GM11168 (cell line): Measurements from ENCODE around the gene MRGPRX1.
"Not testable (repeated sequence)": the region's sequence is repeated elsewhere in the genome, so short reads cannot be mapped to it uniquely, and the experiment has no call there.

ENCODE experiments used
- in situ Hi-C: fragments of 300-500 bp; cut with MboI; formaldehyde crosslinking; loops from one replicate; pipeline ENCODE4 v1.12.0; 2022; ENCODE audit warnings: low sequenced_read_pairs; ENCODE audit not compliant: unreplicated experiment

MRGPRX1 gene

DNA sequence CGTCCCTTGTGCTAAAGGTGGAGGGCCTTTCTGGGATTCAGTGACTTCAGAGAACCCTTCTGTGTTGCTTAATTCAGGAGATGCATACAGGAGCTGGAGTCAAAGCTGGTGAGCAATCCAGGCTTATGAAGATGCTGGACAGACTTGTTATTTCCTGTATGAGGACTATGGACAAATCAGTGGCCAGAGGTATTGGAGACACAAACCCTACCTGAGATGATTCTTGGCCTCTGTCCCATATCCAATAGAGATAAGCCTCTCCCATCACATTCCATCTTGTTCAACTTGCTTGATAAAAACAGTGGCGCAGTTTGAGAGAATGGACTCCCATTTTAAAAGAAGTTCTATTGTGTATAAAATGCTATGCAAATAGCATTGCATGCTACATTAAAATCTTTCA lies at the start of gene MRGPRX1:
Gene MRGPRX1, minus strand, starts transcription at position 101 of the 400 bp plus-strand sequence. CDS start 4,630 bp downstream, outside the sequence.
- in situ Hi-C loops, result no loop called here

DNA sequence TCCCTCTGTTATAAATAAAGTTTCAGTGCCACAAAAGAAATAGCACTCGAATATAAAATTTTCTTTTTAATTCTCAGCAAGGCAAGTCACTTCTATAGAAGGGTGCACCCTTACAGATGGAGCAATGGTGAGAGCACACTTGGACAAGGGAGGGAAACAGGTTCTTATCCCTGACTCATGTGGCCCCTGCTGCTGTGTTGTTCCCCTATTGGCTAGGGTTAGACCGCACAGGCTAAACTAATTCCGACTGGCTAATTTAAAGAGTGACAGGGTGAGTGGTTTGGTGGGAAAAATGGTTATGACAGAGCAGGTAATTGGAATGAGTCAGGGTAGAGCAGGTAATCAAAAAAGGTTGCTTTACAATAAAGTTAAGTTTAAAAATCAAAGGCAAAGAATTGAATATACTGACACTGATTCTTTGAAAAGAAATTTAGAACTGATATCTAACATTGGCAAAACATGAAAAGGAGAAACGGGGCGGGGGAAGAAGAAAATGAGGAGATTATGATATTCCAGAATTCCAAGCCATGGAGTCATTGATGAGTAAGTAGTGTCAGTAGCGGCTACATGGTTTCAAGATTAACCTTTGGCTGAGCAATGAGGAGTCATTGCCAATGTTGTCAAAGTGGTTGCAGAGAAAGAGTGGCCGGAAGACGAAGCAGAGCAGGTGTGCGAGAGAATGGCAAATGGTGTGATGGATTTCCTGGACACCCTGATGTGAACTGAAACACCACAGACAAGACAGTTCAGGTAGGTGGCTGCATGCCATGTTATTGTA lies 48.4 kb upstream of the MRGPRX1 start:
- in situ Hi-C loops, result no loop called here

DNA sequence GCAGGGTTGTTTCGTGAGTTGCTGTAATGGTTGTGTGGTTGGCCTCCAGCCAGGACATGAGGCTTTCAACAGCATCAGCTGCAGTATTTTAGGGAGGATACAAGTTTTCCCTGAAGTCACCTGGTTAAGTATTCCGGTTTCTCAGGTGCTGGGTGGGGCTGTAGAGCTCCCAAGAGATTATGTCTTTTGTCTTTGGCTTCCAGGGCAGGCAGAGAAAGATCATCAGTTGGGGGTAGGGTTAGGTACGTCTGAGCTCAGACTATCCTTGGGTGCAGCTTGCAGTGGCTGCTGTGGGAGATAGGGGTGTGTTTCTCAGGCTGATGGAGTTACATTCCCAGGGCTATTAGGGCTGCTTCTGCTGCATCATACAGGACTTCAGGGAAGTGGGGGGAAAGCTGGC lies 47.5 kb upstream of the MRGPRX1 start:
- in situ Hi-C loops, result no loop called here

DNA sequence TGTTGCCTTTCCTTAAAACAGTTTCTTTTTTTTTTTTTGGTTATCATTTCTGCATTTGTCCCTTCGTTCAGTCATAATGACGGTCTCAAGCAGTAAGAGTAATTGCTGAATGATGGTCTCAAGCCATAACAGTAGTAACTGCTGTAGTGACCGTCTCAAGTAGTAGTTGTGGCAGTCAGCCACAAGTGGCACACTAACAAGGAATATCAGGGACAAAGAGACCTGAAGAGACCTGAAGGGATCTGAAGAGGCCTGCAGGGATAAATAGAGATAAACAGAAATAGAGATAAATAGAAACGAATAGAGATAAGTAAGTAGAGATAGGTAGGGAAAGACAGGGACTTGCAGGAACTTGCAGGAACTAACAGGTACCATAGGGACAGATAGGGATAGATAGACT lies 42.7 kb upstream of the MRGPRX1 start:
- in situ Hi-C loops, result no loop called here

- in situ Hi-C loops, result no loop called here
Observed at GRCh38 chr11:18974192-18974591, 35.0 kb upstream of the MRGPRX1 start.

DNA sequence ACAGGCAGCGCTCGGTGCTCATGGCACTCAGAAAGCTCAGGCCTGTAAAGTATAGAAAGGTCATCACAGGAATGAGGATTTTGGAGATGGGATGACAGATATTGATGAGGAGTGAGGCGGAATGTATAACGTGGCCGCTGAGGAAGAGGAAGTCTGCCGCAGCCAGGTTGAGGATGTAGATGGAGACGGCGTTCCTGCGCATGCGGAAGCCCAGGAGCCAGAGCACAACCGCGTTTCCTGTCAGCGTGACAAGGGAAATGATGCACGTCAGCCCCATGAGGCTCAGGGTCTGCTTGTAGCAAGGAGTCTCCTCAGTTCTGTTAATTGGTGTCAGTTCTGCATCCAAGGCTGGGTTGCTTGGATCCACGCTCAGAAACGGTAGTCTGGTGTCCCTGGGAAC lies 33.1 kb upstream of the MRGPRX1 start:
- in situ Hi-C loops, result no loop called here

GRCh38 chr11:18969720-18970119 lies 30.5 kb upstream of the MRGPRX1 start:
- in situ Hi-C loops, result no loop called here

DNA sequence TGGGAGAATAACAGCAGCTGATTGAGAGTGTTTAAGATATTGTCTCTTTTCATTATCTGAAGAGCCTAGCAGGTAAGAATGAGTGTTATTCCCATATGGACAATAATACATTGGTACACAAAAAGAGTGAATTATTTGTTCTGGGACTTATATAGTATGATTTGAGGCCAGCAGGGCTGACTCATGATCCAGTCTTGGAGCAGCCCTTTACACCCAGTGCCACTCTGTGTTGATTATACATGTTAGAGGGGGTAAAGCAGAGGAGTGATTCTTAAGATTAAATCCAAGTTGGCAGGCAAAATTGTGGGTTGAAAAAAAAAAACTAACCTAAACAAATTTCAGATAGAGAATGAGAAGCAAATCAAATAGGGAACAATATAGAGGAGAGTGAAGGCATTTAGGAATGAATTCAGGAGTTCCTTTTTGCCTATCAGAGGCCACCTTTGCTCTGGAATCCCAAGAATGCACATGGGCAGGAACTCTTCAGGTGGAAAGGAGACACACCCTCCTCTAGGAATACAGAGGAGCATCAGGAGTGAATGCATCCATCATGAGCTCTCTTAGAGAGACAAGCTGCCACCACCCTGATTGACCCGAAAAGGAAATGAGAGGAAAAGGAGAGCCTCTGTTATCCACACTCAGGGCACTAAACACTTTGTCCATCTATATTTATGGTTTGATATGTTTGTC lies 19.2 kb upstream of the MRGPRX1 start:
- in situ Hi-C loops, result no loop called here

- in situ Hi-C loops, result no loop called here
Observed at GRCh38 chr11:18956630-18957029, 17.4 kb upstream of the MRGPRX1 start.

- in situ Hi-C loops, result no loop called here
Observed at GRCh38 chr11:18936002-18936673, 3.1 kb downstream of the MRGPRX1 start.

GRCh38 chr11:18934195-18934814 lies 4.9 kb downstream of the MRGPRX1 start:
- in situ Hi-C loops, result no loop called here

DNA sequence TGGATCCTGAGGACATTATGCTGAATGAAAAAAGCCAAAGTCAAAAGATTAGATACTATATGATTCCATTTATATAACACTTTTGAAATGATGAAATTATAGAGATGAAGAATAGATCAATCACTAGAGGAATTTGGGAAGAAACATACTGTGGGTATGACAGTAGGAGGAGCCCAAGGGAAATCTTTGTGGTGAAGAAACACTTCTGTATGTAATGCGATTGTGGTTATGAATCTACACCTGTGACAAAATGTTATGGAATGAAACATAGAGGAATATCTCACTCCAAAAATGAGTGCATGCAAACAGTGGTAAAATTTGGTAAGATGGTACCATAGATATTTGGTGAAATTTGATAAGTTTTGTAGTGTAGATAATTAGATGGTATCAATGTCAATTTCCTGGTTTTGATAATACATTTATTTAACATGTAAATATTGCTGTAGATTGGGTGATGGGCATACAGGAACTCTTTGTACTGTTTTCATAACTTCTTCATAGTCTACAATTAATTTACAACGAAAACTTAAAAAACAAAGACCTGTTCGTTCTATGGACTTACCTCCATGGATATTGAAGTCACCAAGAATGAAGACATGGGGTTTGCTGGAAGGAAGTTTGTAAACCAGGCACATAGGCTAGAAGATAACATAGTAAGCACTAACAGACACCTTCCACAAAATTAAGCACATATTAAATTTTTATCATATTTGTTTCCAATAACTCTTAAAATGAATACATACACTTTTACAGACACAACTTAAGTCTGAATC lies 11.5 kb downstream of the MRGPRX1 start:
- in situ Hi-C loops, result no loop called here

GRCh38 chr11:18925426-18925825 lies 13.8 kb downstream of the MRGPRX1 start:
- in situ Hi-C loops, result not testable (repeated sequence)

GRCh38 chr11:18912883-18913282 lies 26.3 kb downstream of the MRGPRX1 start:
- in situ Hi-C loops, result no loop called here

DNA sequence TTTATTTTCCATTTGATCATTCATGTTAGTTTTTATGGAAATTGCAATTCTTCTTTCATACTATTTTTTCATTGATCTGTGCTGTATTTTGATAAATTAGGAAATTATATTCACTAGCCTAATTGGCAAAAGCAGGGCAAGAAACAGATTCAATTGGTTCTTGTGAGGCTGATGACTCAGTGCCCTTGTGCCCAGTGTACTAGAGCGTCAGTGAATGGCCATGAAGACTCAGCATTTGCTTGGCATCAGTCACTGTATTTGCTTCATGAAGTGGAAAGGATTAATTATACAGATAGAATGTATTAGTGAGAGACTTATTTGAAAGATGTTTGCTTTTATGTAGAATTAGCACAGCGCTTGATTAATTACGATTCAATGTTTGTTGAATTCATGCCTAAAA lies 31.8 kb downstream of the MRGPRX1 start:
- in situ Hi-C loops, result no loop called here

GRCh38 chr11:18900637-18901036 lies 38.6 kb downstream of the MRGPRX1 start:
- in situ Hi-C loops, result not testable (repeated sequence)

DNA sequence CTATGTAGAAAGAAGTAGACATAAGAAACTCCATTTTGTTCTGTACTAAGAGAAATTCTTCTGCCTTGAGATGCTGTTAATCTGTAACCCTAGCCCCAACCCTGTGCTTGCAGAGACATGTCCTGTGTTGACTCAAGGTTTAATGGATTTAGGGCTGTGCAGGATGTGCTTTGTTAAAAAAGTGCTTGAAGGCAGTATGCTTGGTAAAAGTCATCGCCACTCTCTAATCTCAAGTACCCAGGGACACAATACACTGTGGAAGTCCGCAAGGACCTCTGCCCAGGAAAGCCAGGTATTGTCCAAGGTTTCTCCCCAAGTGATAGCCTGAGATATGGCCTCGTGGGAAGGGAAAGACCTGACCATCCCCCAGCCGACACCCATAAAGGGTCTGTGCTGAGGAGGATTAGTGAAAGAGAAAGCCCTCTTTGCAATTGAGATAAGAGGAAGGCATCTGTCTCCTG lies 39.0 kb downstream of the MRGPRX1 start:
- in situ Hi-C loops, result not testable (repeated sequence)

- in situ Hi-C loops, result not testable (repeated sequence)
Observed at GRCh38 chr11:18891712-18892111, 47.5 kb downstream of the MRGPRX1 start.

DNA sequence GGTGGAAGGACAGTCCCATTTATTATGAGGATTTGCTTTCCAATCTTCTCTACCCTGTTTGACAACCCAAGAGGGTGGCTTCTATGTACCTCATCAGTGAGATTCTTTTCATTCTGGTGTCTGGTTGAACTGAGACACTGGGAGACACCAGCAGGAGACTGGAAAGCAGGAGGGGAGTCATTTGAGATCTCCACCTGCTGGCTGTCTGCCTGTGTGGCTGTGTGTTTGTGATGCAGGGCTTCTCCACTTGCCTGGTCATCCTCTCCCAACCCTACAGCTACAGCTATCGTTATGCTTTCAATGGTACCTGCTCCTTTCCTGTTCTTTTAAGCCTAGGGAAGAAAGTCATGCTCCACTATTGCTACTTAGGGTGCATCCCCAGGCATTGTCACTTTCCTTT lies 48.6 kb downstream of the MRGPRX1 start:
- in situ Hi-C loops, result no loop called here
